Activated naive CD4-positive, alpha-beta T cell treated with anti-CD3 and anti-CD28 coated beads, Interleukin-2, amount 50 U/mL, for 72 hours (primary cell): ENCODE measurements around the gene DLG2. TPM values are rescaled to one million over a fixed set of nuclear protein-coding genes. Genes with fewer than 3 reads are reported as not detected.
A peak's percentile ranks its signal among the peaks of the same experiment; 100 is the strongest.
"Not testable (repeated sequence)": the region's sequence is repeated elsewhere in the genome, so short reads cannot be mapped to it uniquely, and the experiment has no call there.

Experiments used
- ATAC-seq, 2 donors: fragments of 150-1000 bp; cut with Tn5 transposase; 2 replicates each; pipeline ENCODE4 v1.10.0; 2021; ENCODE audit warnings: mild to moderate bottlenecking in 2 of 2, moderate library complexity in 2 of 2
- DNase-seq, 2 donors: peaks; one replicate each; pipeline ENCODE4 v3.0.0; 2021 to 2022; ENCODE audit warnings: low spot score in 2 of 2
- H3K27ac Mint-ChIP-seq, 2 donors: one replicate each; pipeline ENCODE4 v1.8.0; 2022; ENCODE audit warnings: mild to moderate bottlenecking in 2 of 2, mixed read lengths in 2 of 2
- H3K36me3 Mint-ChIP-seq, 2 donors: one replicate each; pipeline ENCODE4 v1.8.0; 2022; ENCODE audit warnings: mixed read lengths in 2 of 2
- H3K9me3 Mint-ChIP-seq, 2 donors: one replicate each; pipeline ENCODE4 v1.8.0; 2022; ENCODE audit warnings: mixed read lengths in 2 of 2
- total RNA-seq, 2 donors: library from RNA; stranded (reverse); gene quantifications; one replicate each; pipeline ENCODE4 v1.2.3, GENCODE V29; 2022

DLG2 gene
- total RNA-seq, 2 donors from 2014 or later: 4.2 to 5.4 TPM

DNA sequence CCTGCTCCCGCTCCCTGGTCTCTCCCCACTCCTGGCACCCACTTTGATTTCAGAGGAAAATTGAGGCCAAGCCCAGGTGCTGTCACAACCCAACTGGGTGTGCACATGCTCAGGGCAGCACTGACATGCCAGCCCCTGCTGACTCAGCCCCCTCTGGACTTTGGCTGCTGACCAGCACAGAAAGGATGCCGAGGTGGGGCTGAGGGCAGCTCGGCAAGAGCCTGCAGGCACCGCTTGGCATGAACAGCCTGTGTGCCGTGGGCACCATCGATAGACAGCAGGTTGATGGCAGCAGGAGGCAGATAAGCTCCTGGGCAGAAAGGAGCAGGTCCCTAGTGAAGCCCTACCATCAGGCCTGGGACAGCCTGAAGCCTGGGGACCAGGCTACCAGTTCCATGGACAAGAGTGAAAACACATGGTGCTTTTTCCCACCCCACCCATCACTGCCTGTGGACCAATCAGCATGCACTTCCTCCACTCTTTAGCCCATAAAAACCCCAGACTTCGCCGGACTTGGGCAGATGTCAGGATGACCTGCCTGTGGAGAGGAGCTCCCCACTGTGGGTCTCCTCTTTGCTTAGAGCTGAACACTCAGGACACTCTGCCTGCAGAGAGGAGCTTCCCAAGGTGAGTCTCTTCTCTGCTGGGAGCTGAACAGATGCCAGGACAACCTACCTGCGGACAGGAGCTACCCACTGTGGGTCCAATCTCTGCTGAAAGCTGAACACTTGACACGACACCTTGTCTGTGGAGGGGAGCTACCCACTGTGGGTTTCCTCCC is 832.3 kb downstream of the DLG2 start:
- Mint-ChIP-seq H3K27ac (no peak overlapping the region), H3K36me3 (peaks cover 12 to 23% of the 10 kb centered on the region in 2 donors), H3K9me3 (peaks cover 37 to 39% of the 10 kb centered on the region in 2 donors)
- DNase-seq: no peak
- no peak for ATAC-seq

DNA sequence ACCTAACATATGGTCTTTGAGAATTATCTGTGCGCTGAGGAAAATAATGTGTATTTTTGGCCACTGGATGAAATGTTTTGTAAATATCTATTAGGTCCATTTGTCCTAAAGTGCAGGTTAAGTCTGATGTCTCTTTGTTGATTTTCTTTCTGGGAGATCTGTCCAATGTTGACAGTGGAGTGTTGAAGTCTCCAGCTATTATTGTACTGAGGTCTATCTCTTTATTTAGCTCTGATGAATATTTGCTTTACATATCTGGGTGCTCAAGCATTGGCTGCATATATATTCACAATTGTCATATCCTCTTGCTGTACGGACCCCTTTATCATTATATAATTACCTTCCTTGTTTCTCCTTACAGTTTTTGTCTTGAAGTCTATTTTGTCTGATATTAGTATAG is 833.8 kb downstream of the DLG2 start:
- ATAC-seq: no peak
- Mint-ChIP-seq H3K36me3 (peaks cover 12 to 25% of the 10 kb centered on the region in 2 donors), H3K9me3 (peaks cover 35 to 37% of the 10 kb centered on the region in 2 donors), H3K27ac (no peak overlapping the region)
- DNase-seq: no peak

DNA sequence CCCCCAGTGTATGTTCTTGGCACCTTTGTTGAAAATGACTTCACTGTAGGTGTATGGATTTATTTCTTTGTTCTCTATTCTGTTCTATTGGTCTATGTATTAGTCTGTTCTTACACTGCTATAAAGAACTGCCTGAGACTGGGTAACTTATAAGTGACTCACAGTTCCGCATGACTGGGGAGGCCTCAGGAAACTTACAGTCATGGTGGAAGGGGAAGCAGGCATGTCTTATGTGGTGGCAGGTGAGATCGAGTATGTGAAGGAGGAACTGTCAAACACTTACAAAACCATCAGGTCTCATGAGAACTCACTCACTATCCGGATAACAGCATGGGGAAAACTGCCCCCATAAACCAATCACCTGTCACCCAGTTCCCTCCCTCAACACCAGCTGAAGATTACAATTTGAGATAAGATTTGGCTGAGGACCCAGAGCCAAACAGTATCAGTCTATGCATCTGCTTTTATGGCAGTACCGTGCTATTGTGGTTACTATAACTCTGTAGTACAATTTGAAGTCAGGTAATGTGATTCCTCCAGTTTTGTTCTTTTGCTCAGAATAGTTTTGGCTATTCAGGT is 836.2 kb downstream of the DLG2 start:
- ATAC-seq (no peak), DNase-seq (no peak)
- H3K36me3 Mint-ChIP-seq: peaks cover 0 to 13% of the 10 kb centered on the region in 2 donors
- peaks cover 34 to 35% of the 10 kb centered on the region in 2 donors for H3K9me3 Mint-ChIP-seq
- no peak overlapping the region for H3K27ac Mint-ChIP-seq

DNA sequence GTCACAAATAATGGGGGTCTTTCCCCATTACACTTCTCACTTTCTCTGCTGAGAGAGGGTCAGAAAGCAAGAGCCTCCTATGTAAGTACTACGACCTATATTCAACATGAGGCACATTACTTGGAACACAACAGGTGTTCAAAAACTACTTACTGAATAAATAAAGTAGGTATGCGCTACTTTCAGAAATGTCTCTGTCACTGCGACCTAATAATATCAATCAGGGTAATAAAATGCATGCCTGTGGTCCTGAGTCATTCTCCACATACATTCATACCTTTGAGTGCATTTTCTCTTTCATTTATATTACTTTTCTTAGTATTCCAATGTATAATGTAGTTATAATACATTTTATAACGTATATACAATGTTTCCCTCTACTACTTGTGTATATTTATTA is 838.9 kb downstream of the DLG2 start:
- peaks cover 25% of the 10 kb centered on the region in 2 donors for H3K9me3 Mint-ChIP-seq
- no peak overlapping the region for H3K27ac Mint-ChIP-seq
- DNase-seq (no peak), ATAC-seq (no peak)
- peaks cover 0 to 4% of the 10 kb centered on the region in 2 donors for H3K36me3 Mint-ChIP-seq

DNA sequence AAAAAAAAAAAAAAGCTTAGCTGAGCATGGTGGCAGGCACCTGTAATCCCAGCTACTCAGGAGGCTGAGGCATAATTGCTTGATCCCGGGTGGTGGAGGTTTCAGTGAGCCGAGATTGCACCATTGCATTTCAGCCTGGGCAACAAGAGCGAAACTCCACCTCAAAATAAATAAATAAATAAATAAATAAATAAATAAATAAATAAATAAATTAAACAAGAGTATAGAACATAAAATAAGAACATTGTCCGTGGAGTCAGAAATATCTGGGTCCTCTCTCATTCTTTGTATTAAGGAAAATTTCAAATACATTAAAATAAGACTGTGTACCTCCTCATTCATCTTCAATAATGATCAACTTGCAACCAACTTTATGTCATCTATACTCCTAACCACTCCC is 843.0 kb downstream of the DLG2 start:
- not testable (repeated sequence) for DNase-seq, H3K27ac Mint-ChIP-seq, ATAC-seq, H3K36me3 Mint-ChIP-seq
- peaks cover 22 to 25% of the 10 kb centered on the region in 2 donors for H3K9me3 Mint-ChIP-seq

DNA sequence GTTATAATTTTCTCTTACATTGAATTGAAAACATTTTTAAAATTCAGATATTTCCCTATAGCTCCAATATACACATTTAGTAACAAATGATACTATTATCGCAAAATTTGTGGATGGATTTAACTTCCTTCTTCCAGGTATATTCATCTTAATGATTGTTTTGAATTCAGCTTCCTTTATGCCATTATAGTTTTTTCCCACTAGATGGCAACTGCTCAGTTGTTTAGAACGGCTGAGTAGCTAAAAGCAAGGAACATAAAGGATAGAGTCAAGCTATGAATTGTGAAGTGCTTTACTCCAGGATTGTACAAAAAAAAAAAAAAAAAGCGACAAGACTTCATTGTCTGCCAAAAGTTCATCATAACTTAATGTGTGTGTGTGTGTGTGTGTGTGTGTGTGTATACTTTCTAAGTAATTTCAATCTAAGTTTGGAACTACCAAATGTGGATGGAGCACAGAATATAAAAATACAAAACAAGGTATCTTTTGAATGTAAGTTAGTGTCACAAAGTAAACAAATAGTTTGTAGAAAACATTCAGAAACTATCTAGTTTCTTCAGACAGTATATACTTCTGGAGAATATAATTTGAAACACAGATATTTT is 846.4 kb downstream of the DLG2 start:
- H3K9me3 Mint-ChIP-seq: peaks cover 16 to 21% of the 10 kb centered on the region in 2 donors
- ATAC-seq (no peak), DNase-seq (no peak)
- H3K27ac Mint-ChIP-seq: no peak overlapping the region
- peaks cover 0 to 14% of the 10 kb centered on the region in 2 donors for H3K36me3 Mint-ChIP-seq

DNA sequence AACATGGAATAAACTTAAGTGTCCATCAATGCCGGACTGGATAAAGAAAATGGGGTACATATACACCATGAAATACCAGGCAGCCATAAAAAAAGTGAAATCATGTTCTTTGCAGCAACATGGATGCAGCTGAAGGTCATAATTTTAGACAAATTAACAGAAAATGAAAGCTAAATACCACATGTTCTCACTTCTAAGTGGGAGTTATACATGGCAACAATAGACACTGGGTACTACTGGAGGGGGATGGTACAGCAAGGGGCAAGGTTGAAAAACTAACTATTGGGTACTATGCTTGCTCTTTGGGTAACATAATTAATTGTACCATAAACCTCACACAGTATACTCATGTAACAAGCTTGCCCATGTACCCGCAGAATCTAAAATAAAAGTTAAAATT is 851.6 kb downstream of the DLG2 start:
- ATAC-seq: no peak
- Mint-ChIP-seq H3K9me3 (peaks cover 33 to 38% of the 10 kb centered on the region in 2 donors), H3K36me3 (peaks cover 7 to 25% of the 10 kb centered on the region in 2 donors), H3K27ac (no peak overlapping the region)
- no peak for DNase-seq

DNA sequence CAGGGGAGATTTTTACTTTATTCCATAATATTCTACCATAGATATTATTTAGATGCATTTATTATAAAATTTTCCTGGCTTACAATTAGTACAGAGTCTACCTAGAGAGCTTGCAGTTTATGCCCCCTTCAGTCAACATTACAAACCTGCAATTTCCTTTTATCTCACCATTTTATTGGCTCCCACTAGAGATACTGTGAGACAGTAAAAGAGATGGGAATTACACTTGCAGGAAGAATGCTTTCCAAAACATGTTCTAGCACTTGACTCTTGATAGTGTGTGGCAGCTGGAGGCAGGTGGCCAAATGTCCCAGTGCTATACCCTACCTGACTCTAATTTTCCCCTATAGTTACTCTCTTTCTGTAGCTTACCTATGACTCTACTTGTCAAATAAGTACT is 863.2 kb downstream of the DLG2 start:
- ATAC-seq: no peak
- no peak for DNase-seq
- peaks cover 10 to 22% of the 10 kb centered on the region in 2 donors for H3K9me3 Mint-ChIP-seq
- no peaks in the 10 kb centered on the region for H3K36me3 Mint-ChIP-seq
- no peak overlapping the region for H3K27ac Mint-ChIP-seq

DNA sequence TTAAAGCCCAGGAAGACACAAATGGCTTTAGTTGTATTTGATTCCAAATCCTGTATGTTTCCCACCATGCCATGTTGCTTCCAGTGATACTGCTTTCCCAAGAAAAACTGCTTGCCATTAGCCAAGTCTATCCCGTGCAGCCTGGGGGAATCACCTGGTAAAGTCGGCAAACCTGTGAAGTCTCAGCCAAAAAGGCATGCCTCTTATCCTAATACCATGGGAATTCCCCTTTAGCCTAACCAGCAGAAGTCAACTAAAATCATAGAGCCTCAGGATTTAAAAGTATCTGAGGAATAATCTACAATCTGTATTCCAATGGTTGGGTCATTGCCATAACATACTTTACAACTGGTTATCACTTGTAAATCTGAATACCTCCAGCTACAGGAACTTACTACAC is 869.4 kb downstream of the DLG2 start:
- DNase-seq: no peak
- ATAC-seq: no peak
- peaks cover 12 to 13% of the 10 kb centered on the region in 2 donors for H3K9me3 Mint-ChIP-seq
- peaks cover 0 to 6% of the 10 kb centered on the region in 2 donors for H3K36me3 Mint-ChIP-seq
- H3K27ac Mint-ChIP-seq: no peak overlapping the region

DNA sequence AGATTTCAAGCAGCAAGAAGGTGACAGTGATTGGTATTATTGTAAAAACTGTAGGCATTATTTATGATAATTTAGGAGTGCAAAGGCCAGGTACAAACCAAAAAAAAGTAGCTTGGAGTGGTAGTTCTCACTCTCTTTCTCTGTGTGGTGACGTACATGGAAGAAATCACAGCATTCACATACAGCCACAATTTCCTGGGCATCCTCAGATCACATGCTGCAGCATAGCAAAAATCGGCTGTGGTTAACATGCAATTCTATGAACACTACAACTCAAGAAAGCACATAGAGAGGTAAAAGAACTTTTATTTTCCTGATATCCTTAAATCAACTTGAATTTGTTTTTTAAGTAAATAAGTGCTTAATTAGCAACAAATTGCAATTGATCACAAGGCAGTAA is 875.8 kb downstream of the DLG2 start:
- no peak for DNase-seq
- Mint-ChIP-seq H3K36me3 (peaks cover 0 to 7% of the 10 kb centered on the region in 2 donors), H3K9me3 (peaks cover 13 to 14% of the 10 kb centered on the region in 2 donors), H3K27ac (no peak overlapping the region)
- no peak for ATAC-seq

DNA sequence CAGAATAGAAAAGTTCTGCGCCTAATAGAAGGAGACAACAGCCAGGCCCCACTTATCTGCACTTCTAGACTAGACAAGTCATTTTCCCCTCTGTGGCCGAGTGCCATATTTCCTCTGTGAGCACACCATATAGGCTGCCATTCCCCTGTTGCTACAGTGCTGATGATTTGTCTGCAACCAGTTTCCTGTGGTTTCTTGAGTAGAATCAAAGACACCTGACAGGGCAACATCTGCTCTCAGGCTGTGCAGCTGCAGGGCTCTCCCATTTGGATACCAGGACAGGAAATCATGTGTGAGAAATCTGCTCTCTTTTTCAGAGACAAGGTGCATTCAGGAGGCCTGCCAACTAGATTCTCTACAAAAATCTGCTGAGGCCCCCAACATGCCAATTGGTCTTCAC is 879.3 kb downstream of the DLG2 start:
- Mint-ChIP-seq H3K36me3 (peaks cover 0 to 2% of the 10 kb centered on the region in 2 donors), H3K9me3 (peaks cover 10% of the 10 kb centered on the region in 2 donors), H3K27ac (no peak overlapping the region)
- ATAC-seq: no peak
- DNase-seq: no peak

DNA sequence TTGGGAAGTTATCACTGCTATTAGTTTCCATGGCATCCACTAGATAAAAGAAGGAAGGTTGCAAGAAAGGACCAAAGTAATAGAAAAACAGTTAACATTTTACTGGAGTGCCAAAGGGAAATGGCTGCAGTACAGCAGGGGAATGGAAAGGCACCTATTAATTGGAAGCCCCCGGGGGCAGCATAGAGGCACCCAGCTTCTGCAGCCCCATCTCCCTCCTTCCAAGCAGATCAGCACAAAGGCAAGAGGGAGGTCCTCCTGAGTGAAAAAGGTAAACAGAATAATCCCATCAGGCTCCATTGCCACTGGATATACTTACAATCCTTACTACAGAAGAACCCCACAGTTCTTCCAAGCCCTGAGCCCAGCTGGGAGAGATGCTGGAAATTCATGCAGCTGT is 887.1 kb downstream of the DLG2 start:
- H3K36me3 Mint-ChIP-seq: peaks cover 5 to 15% of the 10 kb centered on the region in 2 donors
- no peak for DNase-seq
- H3K9me3 Mint-ChIP-seq: peaks cover 24 to 27% of the 10 kb centered on the region in 2 donors
- ATAC-seq: no peak
- H3K27ac Mint-ChIP-seq: no peak overlapping the region

DNA sequence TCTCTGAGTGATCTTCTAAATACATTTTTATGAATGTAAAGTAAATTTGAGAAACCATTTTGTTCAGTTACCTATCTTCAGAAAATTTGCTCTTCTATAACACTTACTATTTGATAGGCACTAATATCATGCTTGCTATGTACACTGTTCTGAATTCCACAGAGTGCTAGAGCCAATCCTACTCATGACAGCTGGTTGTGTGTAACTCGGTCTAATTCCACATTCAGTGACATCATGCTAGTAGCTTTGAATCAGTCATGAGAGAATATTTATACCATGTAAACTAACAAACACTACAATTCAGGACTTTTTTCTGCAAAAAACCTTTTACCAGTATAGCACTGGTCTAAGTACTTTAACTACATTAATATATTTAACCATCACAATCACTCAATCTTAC is 902.9 kb downstream of the DLG2 start:
- Mint-ChIP-seq H3K27ac (no peak overlapping the region), H3K9me3 (peaks cover 20 to 25% of the 10 kb centered on the region in 2 donors), H3K36me3 (peaks cover 0 to 15% of the 10 kb centered on the region in 2 donors)
- ATAC-seq (no peak), DNase-seq (no peak)

DNA sequence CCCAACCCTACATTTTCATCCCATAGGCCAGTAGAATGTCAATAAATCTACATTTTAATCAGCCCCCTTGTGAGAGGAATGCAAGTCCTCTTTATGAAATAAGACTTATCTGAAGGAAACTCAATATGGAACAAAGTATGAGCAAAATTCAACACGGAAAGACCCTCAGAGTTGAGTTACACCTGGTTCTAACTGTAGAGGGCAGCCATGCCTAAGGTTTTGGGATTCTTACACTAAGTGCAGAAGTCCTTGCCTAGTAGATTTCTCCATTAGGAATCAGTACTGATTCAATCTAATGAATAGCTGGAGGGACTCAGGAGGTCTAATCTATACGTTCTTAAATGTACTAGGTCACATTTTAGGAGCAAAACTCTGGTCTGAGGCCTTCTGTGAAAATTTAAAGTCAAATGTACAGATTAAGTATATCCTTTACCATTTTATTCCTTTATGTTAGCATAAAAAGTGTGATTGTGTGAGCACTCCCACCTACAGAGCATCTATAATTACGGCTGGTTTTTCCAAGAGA is 904.5 kb downstream of the DLG2 start:
- no peak overlapping the region for H3K27ac Mint-ChIP-seq
- peaks cover 7 to 21% of the 10 kb centered on the region in 2 donors for H3K9me3 Mint-ChIP-seq
- DNase-seq (no peak), ATAC-seq (no peak)
- peaks cover 0 to 7% of the 10 kb centered on the region in 2 donors for H3K36me3 Mint-ChIP-seq

DNA sequence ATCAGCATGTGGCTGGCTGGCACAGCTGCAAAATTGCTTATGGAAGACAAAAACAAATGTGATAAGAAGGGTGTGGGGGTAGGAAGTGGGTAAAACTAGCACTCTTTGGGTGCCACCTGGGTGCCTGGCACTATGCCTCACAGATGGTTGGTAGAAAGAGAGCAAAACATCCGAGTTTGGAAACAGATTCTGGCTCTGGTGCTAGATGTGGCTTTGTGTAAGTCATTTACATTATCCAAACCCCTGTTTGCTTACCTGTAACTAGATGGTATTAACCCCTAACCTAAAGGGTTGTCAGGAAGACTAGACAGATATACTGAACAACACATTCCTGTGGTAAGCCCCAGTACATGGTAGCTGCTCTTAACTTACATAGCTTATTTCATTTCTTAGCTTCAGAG is 905.6 kb downstream of the DLG2 start:
- DNase-seq (no peak), ATAC-seq (no peak)
- Mint-ChIP-seq H3K9me3 (peaks cover 5 to 13% of the 10 kb centered on the region in 2 donors), H3K27ac (no peak overlapping the region), H3K36me3 (peaks cover 0 to 7% of the 10 kb centered on the region in 2 donors)

DNA sequence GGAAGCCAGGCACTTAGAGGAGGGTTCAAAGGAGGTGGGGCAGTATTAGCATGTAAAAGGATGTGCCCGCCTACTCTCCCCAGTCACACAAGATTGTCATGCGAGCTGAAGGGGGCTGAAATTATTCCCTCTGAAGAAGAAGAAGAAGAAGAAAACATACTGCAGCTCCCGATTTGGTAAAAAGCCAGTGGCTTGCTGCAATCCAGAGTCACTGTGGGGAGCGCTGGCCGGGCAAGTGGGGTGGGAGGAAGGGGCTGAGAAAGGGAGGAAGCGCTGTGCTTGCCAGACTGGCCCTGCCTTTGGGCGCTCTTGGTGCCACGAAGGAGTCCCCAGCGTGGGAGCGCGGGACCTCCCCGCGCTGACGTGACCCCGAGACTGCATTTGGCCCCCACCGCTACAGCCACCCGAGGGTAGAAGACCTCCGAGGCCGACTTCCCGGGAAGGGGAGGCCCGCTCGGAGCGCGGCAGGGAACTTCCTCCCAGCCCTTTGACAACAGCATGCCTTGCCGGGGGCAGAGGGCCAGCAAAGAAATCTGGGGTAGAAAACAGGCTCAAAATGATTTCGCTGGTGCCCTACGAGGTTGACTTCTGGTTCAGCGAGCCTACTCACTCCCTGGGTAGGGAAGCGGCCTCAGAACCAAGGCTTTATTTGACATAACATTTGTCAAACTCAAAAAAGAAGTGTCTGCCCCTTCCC is 906.3 kb downstream of the DLG2 start:
- DNase-seq (peak in 1 of 2 donors; percentile 2), ATAC-seq (peak; percentile 38 to 67)
- H3K9me3 Mint-ChIP-seq: peaks cover 0 to 8% of the 10 kb centered on the region in 2 donors
- H3K36me3 Mint-ChIP-seq: peaks cover 0 to 7% of the 10 kb centered on the region in 2 donors
- no peak overlapping the region for H3K27ac Mint-ChIP-seq
